ENCODE data around the gene SRPK2. TPM values are rescaled to one million over a fixed set of nuclear protein-coding genes. Genes with fewer than 3 reads are reported as not detected.

Gene SRPK2
- total RNA-seq, 1 experiment from 2014 or later, result 50.5 TPM

DNA sequence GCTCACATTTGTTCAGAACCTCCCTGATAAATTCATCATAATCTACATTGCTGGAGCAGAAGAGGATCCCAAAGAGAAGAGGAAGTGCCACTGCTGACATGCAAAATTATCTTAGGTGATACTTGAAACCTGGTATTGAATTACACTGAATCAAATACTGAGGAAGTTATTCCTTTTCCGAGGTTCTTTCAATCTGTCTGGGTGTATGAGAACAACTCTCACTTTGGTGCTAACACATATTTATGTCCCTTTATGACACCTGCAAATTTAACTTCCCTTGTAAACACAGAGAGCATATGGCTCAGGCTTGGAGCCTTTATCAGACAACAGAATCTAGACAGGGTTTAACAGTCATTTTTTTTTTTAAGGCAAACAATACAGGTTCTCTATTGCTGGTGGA, 131.4 kb downstream of the SRPK2 start:
- Mint-ChIP-seq H3K4me1 (peaks cover 76% of the 10 kb centered on the region), H3K27me3 (ENCODE audit: low read depth) (no peaks in the 10 kb centered on the region; the same call in 1 of the 2 replicates), H3K36me3 (peaks cover 22% of the 10 kb centered on the region), H3K27ac (peak overlapping the region; percentile 83), H3K4me3 (peak overlapping the region; percentile 32), H3K9me3 (peaks cover 16% of the 10 kb centered on the region)
- DNase-seq (ENCODE audit: low spot score) (no peak), ATAC-seq (0 out of 2 replicates have a peak, but pooled peaks have one; percentile 17)
- TF ChIP-seq NR2C2 (CRISPR knock-in tag; IDR thresholded peaks at IDR 0.05), result no peak
- POLR2A ChIA-PET, result no interaction called here
- CTCF ChIA-PET, result no interaction called here

DNA sequence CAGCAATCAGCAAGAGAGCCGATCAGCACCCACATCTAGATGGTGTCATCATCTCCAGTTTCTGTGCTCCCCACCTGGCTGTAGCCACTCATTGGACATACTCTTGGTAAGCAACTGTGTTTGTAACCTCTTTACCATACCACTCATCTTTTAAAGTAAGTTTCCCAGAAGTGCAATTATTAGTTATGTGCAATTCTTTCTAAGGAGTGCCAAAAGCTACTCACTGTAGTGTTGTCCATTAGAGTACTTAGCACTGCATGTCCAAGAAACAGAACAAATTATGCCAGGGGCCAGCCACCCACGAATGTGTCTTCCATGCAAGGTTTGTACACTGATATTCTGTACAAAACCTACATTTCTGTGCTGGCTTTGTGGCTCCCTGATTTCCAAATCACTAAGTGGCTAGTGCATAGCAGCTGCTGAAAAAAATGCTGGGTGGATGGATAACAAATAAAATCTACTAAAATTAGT, 131.9 kb downstream of the SRPK2 start:
- CTCF ChIA-PET, result no interaction called here

DNA sequence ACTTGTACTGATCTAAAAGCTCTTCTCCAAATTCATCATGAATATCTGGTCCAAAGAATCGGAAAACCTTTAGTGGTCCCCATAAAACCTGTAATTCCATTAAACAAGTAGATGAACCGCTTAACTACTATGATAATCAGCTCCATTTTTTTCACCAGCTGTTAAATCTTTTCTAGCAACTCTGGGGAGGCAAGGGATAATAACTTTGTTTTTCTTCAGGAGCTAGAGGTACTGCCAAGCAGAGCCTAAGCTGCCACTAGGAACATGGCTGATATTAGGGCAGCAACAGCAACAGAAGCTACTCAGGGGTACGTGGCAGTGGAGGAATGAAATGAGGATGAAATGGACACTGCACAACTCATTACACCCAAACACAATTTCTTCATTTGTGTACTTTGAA, 138.0 kb downstream of the SRPK2 start:
- Mint-ChIP-seq H3K4me3 (no peak overlapping the region), H3K9me3 (no peaks in the 10 kb centered on the region), H3K27me3 (ENCODE audit: low read depth) (no peaks in the 10 kb centered on the region), H3K4me1 (peaks cover 64% of the 10 kb centered on the region), H3K36me3 (no peaks in the 10 kb centered on the region), H3K27ac (peak overlapping the region; percentile 37; the same call in 1 of the 2 replicates)
- ChIA-PET CTCF (interaction anchor here (0.5 to 1.5 kb wide), 2 partner anchors 18 to 90 kb away, joined by 4 to 6 read pairs; no protein-coding TSS in a partner anchor), POLR2A (no interaction called here)
- ATAC-seq (no peak), DNase-seq (ENCODE audit: low spot score) (no peak)
- TF ChIP-seq JUN (CRISPR knock-in tag; IDR thresholded peaks at IDR 0.05) (no peak), ZNF219 (CRISPR knock-in tag; IDR thresholded peaks at IDR 0.05; ENCODE audit: borderline replicate concordance) (no peak), ZNF263 (CRISPR knock-in tag; IDR thresholded peaks at IDR 0.05; ENCODE audit: low read depth) (no peak), MXD4 (CRISPR knock-in tag; IDR thresholded peaks at IDR 0.05; ENCODE audit: borderline replicate concordance) (no peak), RORB (CRISPR knock-in tag; IDR thresholded peaks at IDR 0.05) (no peak), TEAD1 (CRISPR knock-in tag; IDR thresholded peaks at IDR 0.05) (no peak), GTF2I (CRISPR knock-in tag; conservative IDR thresholded peaks at IDR 0.05) (no peak), ZNF671 (CRISPR knock-in tag; IDR thresholded peaks at IDR 0.05) (no peak), ELF4 (CRISPR knock-in tag; IDR thresholded peaks at IDR 0.05; ENCODE audit: low read depth) (no peak)
- TF ChIP-seq, protein P1, sequence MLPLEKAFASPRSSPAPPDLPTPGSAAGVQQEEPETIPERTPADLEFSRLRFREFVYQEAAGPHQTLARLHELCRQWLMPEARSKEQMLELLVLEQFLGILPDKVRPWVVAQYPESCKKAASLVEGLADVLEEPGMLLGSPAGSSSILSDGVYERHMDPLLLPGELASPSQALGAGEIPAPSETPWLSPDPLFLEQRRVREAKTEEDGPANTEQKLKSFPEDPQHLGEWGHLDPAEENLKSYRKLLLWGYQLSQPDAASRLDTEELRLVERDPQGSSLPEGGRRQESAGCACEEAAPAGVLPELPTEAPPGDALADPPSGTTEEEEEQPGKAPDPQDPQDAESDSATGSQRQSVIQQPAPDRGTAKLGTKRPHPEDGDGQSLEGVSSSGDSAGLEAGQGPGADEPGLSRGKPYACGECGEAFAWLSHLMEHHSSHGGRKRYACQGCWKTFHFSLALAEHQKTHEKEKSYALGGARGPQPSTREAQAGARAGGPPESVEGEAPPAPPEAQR (CRISPR knock-in tag; IDR thresholded peaks at IDR 0.05), result no peak
- TF ChIP-seq, protein P2, sequence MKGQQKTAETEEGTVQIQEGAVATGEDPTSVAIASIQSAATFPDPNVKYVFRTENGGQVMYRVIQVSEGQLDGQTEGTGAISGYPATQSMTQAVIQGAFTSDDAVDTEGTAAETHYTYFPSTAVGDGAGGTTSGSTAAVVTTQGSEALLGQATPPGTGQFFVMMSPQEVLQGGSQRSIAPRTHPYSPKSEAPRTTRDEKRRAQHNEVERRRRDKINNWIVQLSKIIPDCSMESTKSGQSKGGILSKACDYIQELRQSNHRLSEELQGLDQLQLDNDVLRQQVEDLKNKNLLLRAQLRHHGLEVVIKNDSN (CRISPR knock-in tag; IDR thresholded peaks at IDR 0.05), result no peak
- TF ChIP-seq, protein P3, sequence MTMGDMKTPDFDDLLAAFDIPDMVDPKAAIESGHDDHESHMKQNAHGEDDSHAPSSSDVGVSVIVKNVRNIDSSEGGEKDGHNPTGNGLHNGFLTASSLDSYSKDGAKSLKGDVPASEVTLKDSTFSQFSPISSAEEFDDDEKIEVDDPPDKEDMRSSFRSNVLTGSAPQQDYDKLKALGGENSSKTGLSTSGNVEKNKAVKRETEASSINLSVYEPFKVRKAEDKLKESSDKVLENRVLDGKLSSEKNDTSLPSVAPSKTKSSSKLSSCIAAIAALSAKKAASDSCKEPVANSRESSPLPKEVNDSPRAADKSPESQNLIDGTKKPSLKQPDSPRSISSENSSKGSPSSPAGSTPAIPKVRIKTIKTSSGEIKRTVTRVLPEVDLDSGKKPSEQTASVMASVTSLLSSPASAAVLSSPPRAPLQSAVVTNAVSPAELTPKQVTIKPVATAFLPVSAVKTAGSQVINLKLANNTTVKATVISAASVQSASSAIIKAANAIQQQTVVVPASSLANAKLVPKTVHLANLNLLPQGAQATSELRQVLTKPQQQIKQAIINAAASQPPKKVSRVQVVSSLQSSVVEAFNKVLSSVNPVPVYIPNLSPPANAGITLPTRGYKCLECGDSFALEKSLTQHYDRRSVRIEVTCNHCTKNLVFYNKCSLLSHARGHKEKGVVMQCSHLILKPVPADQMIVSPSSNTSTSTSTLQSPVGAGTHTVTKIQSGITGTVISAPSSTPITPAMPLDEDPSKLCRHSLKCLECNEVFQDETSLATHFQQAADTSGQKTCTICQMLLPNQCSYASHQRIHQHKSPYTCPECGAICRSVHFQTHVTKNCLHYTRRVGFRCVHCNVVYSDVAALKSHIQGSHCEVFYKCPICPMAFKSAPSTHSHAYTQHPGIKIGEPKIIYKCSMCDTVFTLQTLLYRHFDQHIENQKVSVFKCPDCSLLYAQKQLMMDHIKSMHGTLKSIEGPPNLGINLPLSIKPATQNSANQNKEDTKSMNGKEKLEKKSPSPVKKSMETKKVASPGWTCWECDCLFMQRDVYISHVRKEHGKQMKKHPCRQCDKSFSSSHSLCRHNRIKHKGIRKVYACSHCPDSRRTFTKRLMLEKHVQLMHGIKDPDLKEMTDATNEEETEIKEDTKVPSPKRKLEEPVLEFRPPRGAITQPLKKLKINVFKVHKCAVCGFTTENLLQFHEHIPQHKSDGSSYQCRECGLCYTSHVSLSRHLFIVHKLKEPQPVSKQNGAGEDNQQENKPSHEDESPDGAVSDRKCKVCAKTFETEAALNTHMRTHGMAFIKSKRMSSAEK (CRISPR knock-in tag; IDR thresholded peaks at IDR 0.05; ENCODE audit: borderline replicate concordance), result no peak
- TF ChIP-seq, protein P4, sequence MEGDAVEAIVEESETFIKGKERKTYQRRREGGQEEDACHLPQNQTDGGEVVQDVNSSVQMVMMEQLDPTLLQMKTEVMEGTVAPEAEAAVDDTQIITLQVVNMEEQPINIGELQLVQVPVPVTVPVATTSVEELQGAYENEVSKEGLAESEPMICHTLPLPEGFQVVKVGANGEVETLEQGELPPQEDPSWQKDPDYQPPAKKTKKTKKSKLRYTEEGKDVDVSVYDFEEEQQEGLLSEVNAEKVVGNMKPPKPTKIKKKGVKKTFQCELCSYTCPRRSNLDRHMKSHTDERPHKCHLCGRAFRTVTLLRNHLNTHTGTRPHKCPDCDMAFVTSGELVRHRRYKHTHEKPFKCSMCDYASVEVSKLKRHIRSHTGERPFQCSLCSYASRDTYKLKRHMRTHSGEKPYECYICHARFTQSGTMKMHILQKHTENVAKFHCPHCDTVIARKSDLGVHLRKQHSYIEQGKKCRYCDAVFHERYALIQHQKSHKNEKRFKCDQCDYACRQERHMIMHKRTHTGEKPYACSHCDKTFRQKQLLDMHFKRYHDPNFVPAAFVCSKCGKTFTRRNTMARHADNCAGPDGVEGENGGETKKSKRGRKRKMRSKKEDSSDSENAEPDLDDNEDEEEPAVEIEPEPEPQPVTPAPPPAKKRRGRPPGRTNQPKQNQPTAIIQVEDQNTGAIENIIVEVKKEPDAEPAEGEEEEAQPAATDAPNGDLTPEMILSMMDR (IDR thresholded peaks at IDR 0.05), result no peak

More for the DNA sequence above, 131.9 kb downstream of the SRPK2 start:
- Mint-ChIP-seq H3K27ac (peak overlapping the region; percentile 83), H3K36me3 (peaks cover 22% of the 10 kb centered on the region), H3K4me1 (peaks cover 76% of the 10 kb centered on the region), H3K27me3 (ENCODE audit: low read depth) (no peaks in the 10 kb centered on the region; the same call in 1 of the 2 replicates), H3K9me3 (peaks cover 16% of the 10 kb centered on the region), H3K4me3 (peak overlapping the region; percentile 32)
- ATAC-seq (no peak), DNase-seq (ENCODE audit: low spot score) (no peak)
- TF ChIP-seq GRHL2 (CRISPR knock-in tag; IDR thresholded peaks at IDR 0.05; ENCODE audit: insufficient replicate concordance, severe bottlenecking) (no peak), ZNF138 (CRISPR knock-in tag; conservative IDR thresholded peaks at IDR 0.05) (no peak), MYBL2 (CRISPR knock-in tag; IDR thresholded peaks at IDR 0.05) (no peak)
- TF ChIP-seq, protein P5, sequence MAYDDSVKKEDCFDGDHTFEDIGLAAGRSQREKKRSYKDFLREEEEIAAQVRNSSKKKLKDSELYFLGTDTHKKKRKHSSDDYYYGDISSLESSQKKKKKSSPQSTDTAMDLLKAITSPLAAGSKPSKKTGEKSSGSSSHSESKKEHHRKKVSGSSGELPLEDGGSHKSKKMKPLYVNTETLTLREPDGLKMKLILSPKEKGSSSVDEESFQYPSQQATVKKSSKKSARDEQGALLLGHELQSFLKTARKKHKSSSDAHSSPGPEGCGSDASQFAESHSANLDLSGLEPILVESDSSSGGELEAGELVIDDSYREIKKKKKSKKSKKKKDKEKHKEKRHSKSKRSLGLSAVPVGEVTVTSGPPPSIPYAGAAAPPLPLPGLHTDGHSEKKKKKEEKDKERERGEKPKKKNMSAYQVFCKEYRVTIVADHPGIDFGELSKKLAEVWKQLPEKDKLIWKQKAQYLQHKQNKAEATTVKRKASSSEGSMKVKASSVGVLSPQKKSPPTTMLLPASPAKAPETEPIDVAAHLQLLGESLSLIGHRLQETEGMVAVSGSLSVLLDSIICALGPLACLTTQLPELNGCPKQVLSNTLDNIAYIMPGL (CRISPR knock-in tag; IDR thresholded peaks at IDR 0.05), result no peak
- TF ChIP-seq, protein P4 (IDR thresholded peaks at IDR 0.05), result no peak
- POLR2A ChIA-PET, result no interaction called here
